ENCODE results near the gene DDX3X. TPM values are rescaled to one million over a fixed set of nuclear protein-coding genes. Genes with fewer than 3 reads are reported as not detected.

Gene DDX3X
- total and polyA plus RNA-seq, 2 of the 13 experiments (the other 11 are each of a cell fraction or from before 2014, with no cell fraction given), result 53.5 to 239 TPM

- H3K9ac ChIP-seq (ENCODE audit: insufficient read depth, low read depth, low read length), result peak overlapping the region; percentile 98
- H3K9me3 ChIP-seq (ENCODE audit: low read length), result no peaks in the 10 kb centered on the region
- TF ChIP-seq, protein P1, sequence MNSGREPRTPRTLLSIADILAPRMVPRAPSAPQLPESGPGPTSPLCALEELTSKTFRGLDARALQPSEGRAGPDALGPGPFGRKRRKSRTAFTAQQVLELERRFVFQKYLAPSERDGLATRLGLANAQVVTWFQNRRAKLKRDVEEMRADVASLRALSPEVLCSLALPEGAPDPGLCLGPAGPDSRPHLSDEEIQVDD (CRISPR knock-in tag; IDR thresholded peaks at IDR 0.05; ENCODE audit: borderline replicate concordance), result no peak
- TF ChIP-seq HMG20A (CRISPR knock-in tag; IDR thresholded peaks at IDR 0.05; ENCODE audit: borderline replicate concordance) (no peak), MAFK (conservative IDR thresholded peaks at IDR 0.05 in 1 of 2, IDR thresholded peaks at IDR 0.05 in 1 of 2; ENCODE audit: low read length in 2 of 2) (peak in 1 of 2 experiments; percentile 50; a peak in 1 of 4 replicates), ZNF549 (CRISPR knock-in tag; IDR thresholded peaks at IDR 0.05) (no peak), SYNCRIP (IDR thresholded peaks at IDR 0.05; ENCODE audit: insufficient read depth, low read depth, low read length) (no peak)
- ATAC-seq (no peak), DNase-seq (ENCODE audit: low spot score) (no peak), FAIRE-seq (no peak)
- H3K4me3 ChIP-seq (replicated peaks in 1 of 3; ENCODE audit: insufficient read depth in 1 of 3, low read depth in 2 of 3, low read length in 3 of 3), result peak overlapping the region; percentile 72 to 88 (median 84)
- peaks cover 54% of the 10 kb centered on the region for H4K20me1 ChIP-seq (ENCODE audit: insufficient read depth, low read length)
- no peak overlapping the region for H2AFZ ChIP-seq (ENCODE audit: low read length)
- H3K36me3 ChIP-seq (replicated peaks in 1 of 2; ENCODE audit: control insufficient read depth in 1 of 2, insufficient read depth in 2 of 2, low read length in 2 of 2), result peaks cover 1 to 3% of the 10 kb centered on the region in 2 experiments; a peak in 3 of 5 replicates
- intact Hi-C loops (cut with micrococcal nuclease; ENCODE audit: unreplicated experiment) (loop anchor here (10.0 kb wide), 1 partner anchor 61 kb away; no protein-coding TSS in a partner anchor), in situ Hi-C loops (cut with HindIII; ENCODE audit: extremely low pct_ligation_motif_present, low pct_unique_long_range_greater_than_20kb) (no loop called here)
- H3K79me2 ChIP-seq (ENCODE audit: insufficient read depth, low read length), result peaks cover 64% of the 10 kb centered on the region
- POLR2A ChIA-PET, result interaction anchor here (1.0 to 1.1 kb wide), 2 partner anchors 12 to 107 kb away, joined by 3 read pairs; no protein-coding TSS in a partner anchor
- no TSS peak for BruUV-seq (replicated peaks)
- 0% methylated on average over 5 of the region's 15 CpGs for WGBS (ENCODE audit: low lambda C conversion rate)
- H3K4me2 ChIP-seq (ENCODE audit: low read depth, low read length), result peak overlapping the region; percentile 90
- peak overlapping the region; percentile 51 for H3K27ac ChIP-seq (ENCODE audit: extremely low read length, insufficient read depth, low read length)
- H3K4me1 ChIP-seq (ENCODE audit: insufficient read depth, low read length), result peaks cover 26% of the 10 kb centered on the region
- CTCF ChIA-PET (ENCODE audit: low intra/inter-chr PET ratio, low total read pairs), result no interaction called here
- H3K27me3 ChIP-seq (ENCODE audit: control insufficient read depth in 1 of 2, insufficient read depth in 2 of 2, low read length in 2 of 2), result no peaks in the 10 kb centered on the region; a peak in 1 of 5 replicates
Measured at GRCh38 chrX:41335198-41335957, 1.4 kb downstream of the DDX3X start.

GRCh38 chrX:41335958-41336331, 2.0 kb downstream of the DDX3X start:
- BruUV-seq (replicated peaks), result no TSS peak
- peak overlapping the region; percentile 90 for H3K4me2 ChIP-seq (ENCODE audit: low read depth, low read length)
- H3K4me3 ChIP-seq (replicated peaks in 1 of 3; ENCODE audit: insufficient read depth in 1 of 3, low read depth in 2 of 3, low read length in 3 of 3), result peak overlapping the region; percentile 72 to 88 (median 84); a peak in 5 of 6 replicates
- intact Hi-C loops (cut with micrococcal nuclease; ENCODE audit: unreplicated experiment) (loop anchor here (10.0 kb wide), 1 partner anchor 61 kb away; no protein-coding TSS in a partner anchor), in situ Hi-C loops (cut with HindIII; ENCODE audit: extremely low pct_ligation_motif_present, low pct_unique_long_range_greater_than_20kb) (no loop called here)
- H3K79me2 ChIP-seq (ENCODE audit: insufficient read depth, low read length), result peaks cover 68% of the 10 kb centered on the region
- peak overlapping the region; percentile 51 for H3K27ac ChIP-seq (ENCODE audit: extremely low read length, insufficient read depth, low read length)
- 10% methylated on average over 6 of the region's 6 CpGs for WGBS (ENCODE audit: low lambda C conversion rate)
- peak overlapping the region; percentile 98 for H3K9ac ChIP-seq (ENCODE audit: insufficient read depth, low read depth, low read length)
- no peaks in the 10 kb centered on the region for H3K9me3 ChIP-seq (ENCODE audit: low read length)
- peaks cover 59% of the 10 kb centered on the region for H4K20me1 ChIP-seq (ENCODE audit: insufficient read depth, low read length)
- no peak for FAIRE-seq
- peaks cover 1 to 9% of the 10 kb centered on the region in 2 experiments; a peak in 3 of 5 replicates for H3K36me3 ChIP-seq (replicated peaks in 1 of 2; ENCODE audit: control insufficient read depth in 1 of 2, insufficient read depth in 2 of 2, low read length in 2 of 2)
- no peaks in the 10 kb centered on the region; a peak in 1 of 5 replicates for H3K27me3 ChIP-seq (ENCODE audit: control insufficient read depth in 1 of 2, insufficient read depth in 2 of 2, low read length in 2 of 2)
- ATAC-seq, result no peak
- no peak overlapping the region for H2AFZ ChIP-seq (ENCODE audit: low read length)
- DNase-seq (ENCODE audit: low spot score), result no peak
- H3K4me1 ChIP-seq (ENCODE audit: insufficient read depth, low read length), result peaks cover 20% of the 10 kb centered on the region
- ChIA-PET POLR2A (interaction anchor here (1.0 to 1.1 kb wide), 2 partner anchors 11 to 106 kb away, joined by 3 read pairs; no protein-coding TSS in a partner anchor), CTCF (ENCODE audit: low intra/inter-chr PET ratio, low total read pairs) (no interaction called here)
- TF ChIP-seq ZNF264 (CRISPR knock-in tag; IDR thresholded peaks at IDR 0.05) (no peak), PCBP2 (optimal IDR thresholded peaks at IDR 0.05; ENCODE audit: low read depth, low read length, poor library complexity, severe bottlenecking) (no peak), ESRRA (CRISPR knock-in tag; IDR thresholded peaks at IDR 0.05; ENCODE audit: low read depth) (no peak), HNF4A (CRISPR knock-in tag; IDR thresholded peaks at IDR 0.05) (no peak), SNAI1 (CRISPR knock-in tag; IDR thresholded peaks at IDR 0.05; ENCODE audit: borderline replicate concordance) (no peak), DPF2 (CRISPR knock-in tag; IDR thresholded peaks at IDR 0.05; ENCODE audit: borderline replicate concordance, low read depth) (no peak)
- TF ChIP-seq, protein P2, sequence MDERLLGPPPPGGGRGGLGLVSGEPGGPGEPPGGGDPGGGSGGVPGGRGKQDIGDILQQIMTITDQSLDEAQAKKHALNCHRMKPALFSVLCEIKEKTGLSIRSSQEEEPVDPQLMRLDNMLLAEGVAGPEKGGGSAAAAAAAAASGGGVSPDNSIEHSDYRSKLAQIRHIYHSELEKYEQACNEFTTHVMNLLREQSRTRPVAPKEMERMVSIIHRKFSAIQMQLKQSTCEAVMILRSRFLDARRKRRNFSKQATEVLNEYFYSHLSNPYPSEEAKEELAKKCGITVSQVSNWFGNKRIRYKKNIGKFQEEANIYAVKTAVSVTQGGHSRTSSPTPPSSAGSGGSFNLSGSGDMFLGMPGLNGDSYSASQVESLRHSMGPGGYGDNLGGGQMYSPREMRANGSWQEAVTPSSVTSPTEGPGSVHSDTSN (CRISPR knock-in tag; IDR thresholded peaks at IDR 0.05), result no peak
- TF ChIP-seq, protein P3, sequence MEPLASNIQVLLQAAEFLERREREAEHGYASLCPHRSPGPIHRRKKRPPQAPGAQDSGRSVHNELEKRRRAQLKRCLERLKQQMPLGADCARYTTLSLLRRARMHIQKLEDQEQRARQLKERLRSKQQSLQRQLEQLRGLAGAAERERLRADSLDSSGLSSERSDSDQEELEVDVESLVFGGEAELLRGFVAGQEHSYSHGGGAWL (CRISPR knock-in tag; IDR thresholded peaks at IDR 0.05), result no peak

Data from HepG2 (cell line).